Activated CD4-positive, alpha-beta T cell treated with anti-CD3 and anti-CD28 coated beads, Interleukin-2, amount 50 U/mL, for 1 hour (primary cell): Measurements from ENCODE around the gene FMO1.
"Not testable (repeated sequence)": the region's sequence is repeated elsewhere in the genome, so short reads cannot be mapped to it uniquely, and the experiment has no call there.

Source experiments
- DNase-seq: peaks from one replicate; pipeline ENCODE4 v3.0.0-alpha.2; 2020

FMO1 gene

GRCh38 chr1:171248302-171248701 lies at the start of gene FMO1:
TSS of gene FMO1 (plus strand) at chr1:171248494. CDS start at chr1:171258088, 9,594 bp downstream.
- no peak for DNase-seq

- no peak for DNase-seq
Observed at GRCh38 chr1:171204296-171204695, 44.0 kb upstream of the FMO1 start.

GRCh38 chr1:171206204-171206977 lies 41.9 kb upstream of the FMO1 start:
- DNase-seq, result no peak

- DNase-seq, result no peak
Observed at GRCh38 chr1:171206978-171207355, 41.3 kb upstream of the FMO1 start.

GRCh38 chr1:171207377-171207776 lies 40.9 kb upstream of the FMO1 start:
- DNase-seq, result no peak

GRCh38 chr1:171210355-171210754 lies 37.9 kb upstream of the FMO1 start:
- no peak for DNase-seq

GRCh38 chr1:171212607-171213351 lies 35.5 kb upstream of the FMO1 start:
- no peak for DNase-seq

- no peak for DNase-seq
Observed at GRCh38 chr1:171213559-171214454, 34.5 kb upstream of the FMO1 start.

GRCh38 chr1:171217658-171218443 lies 30.4 kb upstream of the FMO1 start:
- DNase-seq, result no peak

- no peak for DNase-seq
Observed at GRCh38 chr1:171218661-171219060, 29.6 kb upstream of the FMO1 start.

GRCh38 chr1:171219346-171220080 lies 28.8 kb upstream of the FMO1 start:
- DNase-seq, result no peak

- DNase-seq, result no peak
Observed at GRCh38 chr1:171220081-171220420, 28.2 kb upstream of the FMO1 start.

- DNase-seq, result no peak
Observed at GRCh38 chr1:171220581-171221054, 27.7 kb upstream of the FMO1 start.

- no peak for DNase-seq
Observed at GRCh38 chr1:171221665-171222591, 26.4 kb upstream of the FMO1 start.

- no peak for DNase-seq
Observed at GRCh38 chr1:171222936-171223335, 25.4 kb upstream of the FMO1 start.

GRCh38 chr1:171224257-171224656 lies 24.0 kb upstream of the FMO1 start:
- DNase-seq, result not testable (repeated sequence)

- no peak for DNase-seq
Observed at GRCh38 chr1:171226747-171227370, 21.4 kb upstream of the FMO1 start.

- no peak for DNase-seq
Observed at GRCh38 chr1:171231326-171231725, 17.0 kb upstream of the FMO1 start.

- no peak for DNase-seq
Observed at GRCh38 chr1:171233183-171233582, 15.1 kb upstream of the FMO1 start.

- not testable (repeated sequence) for DNase-seq
Observed at GRCh38 chr1:171236231-171236630, 12.1 kb upstream of the FMO1 start.
